ENCODE data around the gene BCL3.

BCL3 gene

DNA sequence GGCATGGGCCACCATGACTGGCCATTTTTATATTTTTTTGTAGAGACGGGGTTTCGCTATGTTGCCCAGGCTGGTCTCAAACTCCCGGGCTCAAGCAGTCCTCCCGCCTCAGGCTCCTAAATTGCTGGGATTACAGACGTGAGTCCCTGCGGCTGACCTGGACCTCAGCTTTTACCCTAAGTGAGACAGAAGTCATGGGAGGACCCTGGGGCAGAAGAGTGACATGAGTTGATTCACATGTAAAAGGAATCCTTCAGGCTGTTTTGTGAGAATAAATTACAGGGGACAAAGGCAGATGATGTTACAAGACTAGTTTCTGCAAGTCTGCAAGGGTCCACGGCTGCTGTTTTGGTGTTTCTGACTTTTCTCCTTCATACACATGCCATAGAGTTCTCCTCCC is 57.8 kb downstream of the BCL3 start:
- DNase-seq (ENCODE audit: low read depth): no peak
- TF ChIP-seq CTCF (conservative IDR thresholded peaks at IDR 0.05; ENCODE audit: low read length): no peak
- no peak overlapping the region for H3K4me3 ChIP-seq (ENCODE audit: low read length)

GRCh38 chr19:44807162-44807561 is 58.7 kb downstream of the BCL3 start:
- no peak for TF ChIP-seq CTCF (conservative IDR thresholded peaks at IDR 0.05; ENCODE audit: low read length)
- H3K4me3 ChIP-seq (ENCODE audit: low read length): no peak overlapping the region
- no peak for DNase-seq (ENCODE audit: low read depth)

GRCh38 chr19:44807652-44808462 is 59.3 kb downstream of the BCL3 start:
- no peak overlapping the region for H3K4me3 ChIP-seq (ENCODE audit: low read length)
- peak; percentile 44 for TF ChIP-seq CTCF (conservative IDR thresholded peaks at IDR 0.05; ENCODE audit: low read length)
- DNase-seq (ENCODE audit: low read depth): peak; percentile 25

DNA sequence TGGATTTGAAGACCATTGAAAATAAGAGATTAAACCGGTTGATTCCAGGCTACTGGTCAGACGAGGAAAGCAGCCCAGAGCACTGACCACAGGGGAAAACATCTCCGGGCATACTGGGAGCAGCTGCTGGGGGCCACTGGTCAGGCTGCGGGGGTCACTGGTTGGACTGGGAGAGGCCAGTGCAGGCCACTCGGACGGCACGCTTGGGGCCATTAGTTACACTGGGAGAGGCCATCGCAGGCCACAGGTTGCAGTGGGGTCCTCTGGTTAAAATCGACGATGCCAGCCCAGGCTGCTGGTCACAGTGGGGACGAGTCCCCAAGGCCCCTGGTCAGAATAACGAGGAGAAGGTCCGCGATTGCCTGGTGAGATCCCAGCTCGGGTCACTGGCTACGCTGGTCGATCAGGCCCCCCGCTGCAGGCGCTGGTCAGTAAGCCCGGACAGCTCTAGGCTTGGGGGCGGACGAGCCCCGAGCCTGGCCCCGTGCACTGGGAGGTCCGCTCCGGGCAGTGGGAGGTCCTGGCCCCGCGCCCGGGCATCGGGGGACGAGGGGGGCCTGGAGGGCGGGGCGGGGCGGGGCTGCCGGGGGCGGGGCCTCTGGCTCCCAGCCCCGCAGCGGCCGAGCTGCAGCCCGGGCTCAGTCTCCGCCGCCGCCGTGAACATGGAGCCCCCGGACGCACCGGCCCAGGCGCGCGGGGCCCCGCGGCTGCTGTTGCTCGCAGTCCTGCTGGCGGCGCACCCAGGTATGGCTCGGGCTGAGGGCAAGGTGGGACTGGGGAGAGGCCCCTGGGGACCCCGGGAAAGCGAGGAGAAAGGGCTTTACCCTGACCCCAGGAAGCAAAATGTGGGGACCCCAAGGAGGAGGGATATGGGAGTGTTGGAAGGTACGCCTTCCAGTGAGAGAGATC is 60.2 kb downstream of the BCL3 start, which contains the start of gene BCAM:
BCAM (plus strand) TSS at position 641 of the 909 bp plus-strand sequence; CDS start at position 663, 22 bp downstream.
- peak within 1 kb of the TSS; percentile 50 for H3K4me3 ChIP-seq (ENCODE audit: low read length)
- no peak for TF ChIP-seq CTCF (conservative IDR thresholded peaks at IDR 0.05; ENCODE audit: low read length)
- DNase-seq (ENCODE audit: low read depth): peak; percentile 41

All from AG10803 (cell line).